NCI-H1694 (cell line): ENCODE measurements around the gene RPS6KA2.

Source experiments
- DNase-seq: peaks from one replicate; lab custom pipeline; 2025; lab: John Stamatoyannopoulos, UW

Gene RPS6KA2

DNA sequence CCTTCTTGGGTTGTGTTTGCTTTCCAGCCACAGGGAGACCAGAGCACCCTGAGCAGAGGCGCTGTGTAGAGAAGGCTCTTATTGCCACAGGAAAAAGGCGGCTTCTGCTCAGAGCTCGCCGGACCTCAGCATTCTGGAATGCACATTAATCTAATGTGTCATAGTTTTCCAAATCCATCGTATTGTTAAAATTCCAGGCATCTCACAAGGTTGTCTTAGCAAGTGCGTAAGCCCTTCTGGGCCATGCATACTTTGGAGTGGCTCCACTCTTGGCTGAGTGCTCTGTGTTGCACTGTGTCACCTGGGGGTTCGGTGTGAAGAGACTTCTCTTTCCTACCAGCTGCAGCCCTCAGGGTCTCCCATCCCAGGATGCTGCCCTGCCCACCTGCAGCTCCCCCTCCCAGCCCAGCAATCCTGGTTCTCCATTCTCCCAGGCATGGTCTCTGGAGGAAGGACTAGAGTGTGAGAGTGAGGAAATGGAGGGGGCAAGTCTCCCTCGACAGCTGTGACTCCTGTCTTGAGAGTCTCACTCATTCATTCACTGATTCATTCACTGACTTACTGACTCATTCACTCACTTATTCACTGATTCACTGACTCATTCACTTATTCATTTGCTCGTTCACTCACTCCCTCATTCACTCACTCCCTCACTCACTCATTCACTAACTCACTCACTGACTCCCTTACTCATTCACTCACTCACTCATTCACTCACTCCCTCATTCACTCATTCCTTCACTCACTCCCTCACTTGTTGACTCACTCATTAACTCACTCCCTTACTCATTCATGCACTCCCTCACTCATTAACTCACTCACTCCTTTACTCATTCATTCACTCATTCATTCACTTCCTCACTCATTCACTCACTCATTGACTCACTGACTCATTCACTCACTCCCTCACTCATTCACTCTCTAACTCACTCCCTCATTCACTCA lies 160.6 kb downstream of the RPS6KA2 start:
- no peak for DNase-seq

DNA sequence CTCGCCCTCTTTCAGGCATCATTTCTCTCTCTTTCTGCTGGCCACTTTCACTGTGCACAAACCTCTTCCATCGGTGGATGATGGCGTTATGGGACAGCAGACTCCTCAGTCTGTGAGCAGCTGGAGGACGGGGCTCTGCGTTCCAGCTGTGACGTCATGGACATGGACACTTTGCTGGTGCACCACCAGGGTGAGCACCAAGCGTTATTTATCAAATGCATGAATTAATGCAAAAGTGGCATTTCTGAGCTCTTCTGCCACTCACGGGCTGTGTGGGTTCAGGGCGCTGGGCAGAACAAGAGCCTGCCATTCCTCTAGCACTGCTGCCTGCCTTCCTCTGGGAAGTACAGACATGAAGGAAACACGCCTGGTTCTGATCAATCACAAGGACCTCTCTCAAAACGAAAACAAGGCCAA lies 161.4 kb downstream of the RPS6KA2 start:
- DNase-seq = no peak

DNA sequence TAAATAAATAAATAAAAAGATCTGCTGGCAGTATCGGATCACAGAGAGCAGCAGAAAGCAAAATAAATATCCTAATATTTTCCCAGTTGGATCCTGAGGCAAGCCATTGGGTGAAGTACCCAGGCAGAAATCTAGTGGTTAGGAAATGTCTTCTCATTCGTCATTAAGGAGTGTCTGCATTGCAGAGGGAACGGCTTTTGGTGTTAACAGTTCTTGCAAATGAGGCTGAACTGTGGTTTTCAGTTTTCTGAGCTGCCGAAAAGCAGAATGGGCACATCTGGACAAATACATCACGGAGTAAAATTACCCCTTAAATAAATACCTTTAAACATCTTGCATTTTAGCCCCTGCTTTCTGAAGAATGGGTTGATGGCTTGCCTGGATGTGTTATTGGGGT lies 162.1 kb downstream of the RPS6KA2 start:
- DNase-seq = no peak

DNA sequence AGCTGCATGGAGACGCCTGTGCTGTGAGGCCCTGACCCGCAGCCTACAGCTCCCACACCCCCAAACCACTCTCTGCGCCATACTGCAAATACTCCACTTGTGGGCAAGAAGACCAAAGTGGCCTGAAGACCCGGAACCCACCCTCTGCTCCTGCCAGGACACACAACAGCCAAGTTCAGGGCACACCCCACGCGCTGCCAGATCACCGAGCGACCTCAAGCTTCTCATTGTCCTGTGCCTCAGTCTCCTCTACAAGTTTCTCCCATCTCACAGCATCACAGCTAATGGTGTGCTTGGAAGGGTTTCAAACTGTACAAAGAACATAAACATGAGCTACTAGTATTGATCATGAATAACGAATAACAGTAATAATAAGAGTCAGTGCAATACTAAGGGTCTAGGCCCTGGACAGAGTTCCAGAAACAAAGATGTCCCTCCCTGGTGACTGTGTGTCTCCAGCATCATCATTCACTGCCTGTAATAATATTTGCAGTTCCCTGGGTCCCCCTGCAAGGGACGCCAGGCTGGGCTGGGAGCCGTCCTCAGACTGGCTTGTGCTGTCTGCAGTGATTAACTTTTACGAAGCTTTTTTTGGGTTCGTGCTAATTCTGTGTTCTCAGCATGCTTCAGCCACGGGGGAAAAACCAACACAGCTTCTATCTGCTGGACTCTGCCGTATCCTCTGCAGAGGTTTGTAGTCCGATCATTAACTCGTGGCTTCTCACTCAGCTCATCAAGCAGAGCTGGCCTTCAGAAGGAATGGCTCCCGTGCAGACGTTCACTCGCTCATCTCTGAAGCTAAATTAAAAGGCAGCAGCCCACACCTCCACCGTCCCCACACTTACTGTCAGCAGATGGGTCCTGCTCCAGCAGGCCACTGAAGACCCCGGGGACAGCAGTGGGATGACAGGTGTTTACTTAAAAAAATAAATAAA lies 162.7 kb downstream of the RPS6KA2 start:
- DNase-seq = no peak

DNA sequence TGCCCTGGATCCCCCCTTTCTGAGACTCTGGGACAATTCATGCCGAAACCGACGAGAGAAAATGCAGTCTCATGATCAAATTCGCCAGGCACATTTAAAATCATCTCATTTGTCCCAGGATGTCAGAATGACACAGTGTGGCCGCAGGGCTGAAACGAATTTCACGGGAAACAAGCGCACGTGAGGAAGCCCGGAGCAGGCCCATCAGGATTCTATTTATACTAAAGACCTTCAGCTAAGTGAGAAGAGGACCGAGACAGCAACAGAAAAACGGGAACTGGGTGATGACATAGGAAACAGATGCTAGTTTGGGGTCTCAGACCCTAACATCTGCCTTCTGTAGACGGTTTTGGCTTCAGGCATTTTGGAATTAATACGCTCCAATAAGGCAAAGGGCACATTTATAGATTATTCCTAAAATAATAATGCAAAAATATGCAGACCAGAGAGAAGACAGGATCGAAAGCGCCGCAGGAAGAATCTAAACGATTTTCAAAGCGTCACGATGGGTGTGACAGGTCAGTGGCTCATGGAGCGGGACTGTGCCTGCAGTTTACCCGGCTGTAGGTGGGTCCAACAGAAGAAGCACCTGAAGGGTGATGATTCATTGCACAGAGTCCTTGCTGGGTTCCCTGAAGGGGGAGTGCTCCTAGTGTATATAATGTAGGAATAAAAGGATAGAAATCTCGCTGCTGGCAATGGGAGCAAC lies 163.5 kb downstream of the RPS6KA2 start:
- no peak for DNase-seq

DNA sequence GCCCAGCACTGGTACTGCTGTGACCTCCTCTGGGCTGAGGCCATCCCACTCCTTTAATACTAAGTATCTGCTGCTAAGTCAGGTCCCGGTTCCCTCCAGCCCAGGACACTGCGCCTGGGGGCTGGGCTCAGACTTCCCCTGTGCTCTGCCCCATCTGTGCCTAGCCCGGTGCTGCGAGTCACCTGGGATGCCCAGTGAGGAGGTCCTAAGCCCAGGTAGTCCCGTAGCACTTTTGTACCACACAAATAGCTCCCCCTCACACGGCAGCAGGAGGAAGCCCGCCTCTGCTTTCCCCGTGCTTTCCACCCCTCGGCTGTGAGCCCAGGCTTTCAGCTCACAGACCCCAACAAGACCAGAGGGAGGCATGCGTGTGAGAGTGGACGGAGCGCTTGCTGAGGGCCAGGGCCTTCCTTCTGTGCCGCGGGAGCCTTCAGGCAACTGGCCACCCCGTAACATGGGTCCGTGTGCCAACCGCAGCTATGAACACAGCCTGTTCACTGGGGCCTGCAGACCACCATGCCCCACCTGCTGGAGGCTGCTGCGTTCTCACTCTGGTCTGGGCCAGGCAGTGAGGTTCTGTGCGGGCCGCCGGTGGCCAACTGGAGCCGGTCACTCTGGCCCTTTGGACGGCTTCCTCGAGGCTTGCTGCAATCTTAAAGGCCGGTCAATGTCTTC lies 164.5 kb downstream of the RPS6KA2 start:
- DNase-seq = no peak

DNA sequence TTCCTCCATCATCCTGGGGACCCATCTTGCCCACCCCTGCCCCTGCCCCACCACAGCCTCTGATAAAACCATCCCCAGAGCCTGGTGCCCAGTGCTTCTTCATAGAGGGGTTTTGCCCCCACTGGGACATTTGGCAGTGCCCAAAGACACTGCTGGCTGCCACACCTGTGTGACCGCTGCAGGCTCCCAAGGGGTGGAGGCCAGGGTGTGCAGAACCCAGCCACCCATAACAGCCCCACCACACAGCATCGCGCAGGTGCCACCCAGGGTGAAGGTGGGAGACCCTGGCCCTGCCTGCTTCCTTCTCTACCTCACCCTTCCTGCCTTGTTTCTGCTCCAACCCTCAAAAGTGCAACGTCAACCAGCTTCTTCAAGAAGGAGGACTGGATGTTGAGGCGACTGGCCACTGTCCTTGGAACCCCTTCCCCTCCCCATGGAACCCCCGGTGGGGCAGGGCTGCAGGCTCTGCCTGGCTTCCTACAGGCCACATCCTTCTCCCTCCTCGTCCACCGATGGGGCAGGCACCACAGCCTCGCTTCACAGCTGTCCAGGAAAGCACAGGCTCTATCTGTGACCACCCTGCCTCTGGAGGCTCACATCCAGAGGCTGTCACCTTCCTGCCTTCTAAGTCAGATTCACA lies 165.1 kb downstream of the RPS6KA2 start:
- DNase-seq = no peak

DNA sequence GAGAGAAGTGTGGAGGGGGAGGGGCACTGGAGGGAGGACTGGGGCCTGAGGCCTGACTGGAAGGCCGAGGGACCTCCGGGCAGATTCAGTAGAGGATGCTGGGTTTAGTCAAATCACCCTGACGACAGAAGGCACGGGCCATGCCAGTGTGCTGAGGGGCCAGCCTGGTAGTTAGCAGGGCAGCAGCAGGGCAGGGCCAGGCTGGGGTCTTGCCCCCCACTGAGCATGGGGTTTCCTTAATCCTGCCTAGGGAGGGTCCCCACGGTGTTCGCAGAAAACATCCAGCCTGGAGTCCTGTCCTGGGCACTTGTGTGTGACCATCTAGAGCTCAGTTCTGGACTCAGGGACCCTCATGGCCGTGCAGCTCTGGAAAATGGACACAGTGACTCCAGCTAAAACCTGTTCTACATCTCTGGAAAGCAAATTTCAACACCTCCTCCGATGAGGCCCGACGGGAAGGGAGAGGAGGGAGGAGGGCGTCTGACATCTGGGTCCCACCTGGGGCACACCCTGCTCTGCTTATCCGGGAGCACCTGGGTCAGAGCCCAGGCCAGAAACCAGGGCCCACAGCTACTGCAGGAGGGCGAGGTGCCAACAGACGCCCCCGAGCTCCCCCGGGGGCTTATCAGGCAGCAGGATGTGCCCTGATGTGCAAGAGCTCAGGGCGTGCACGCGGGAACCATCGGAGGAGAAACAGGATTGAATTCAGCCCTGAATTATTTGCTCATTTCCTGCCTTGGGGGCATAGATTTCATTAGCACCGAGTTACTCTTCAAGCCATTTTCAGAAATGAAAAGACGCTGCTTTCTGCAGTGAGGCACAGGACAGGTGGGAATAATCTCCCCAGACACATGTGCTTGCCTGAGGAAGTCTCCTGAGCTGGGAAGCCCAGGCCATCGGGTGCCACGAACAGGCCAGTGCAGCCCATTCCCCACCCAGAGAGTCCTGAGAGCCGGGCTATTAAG lies 166.3 kb downstream of the RPS6KA2 start:
- no peak for DNase-seq

DNA sequence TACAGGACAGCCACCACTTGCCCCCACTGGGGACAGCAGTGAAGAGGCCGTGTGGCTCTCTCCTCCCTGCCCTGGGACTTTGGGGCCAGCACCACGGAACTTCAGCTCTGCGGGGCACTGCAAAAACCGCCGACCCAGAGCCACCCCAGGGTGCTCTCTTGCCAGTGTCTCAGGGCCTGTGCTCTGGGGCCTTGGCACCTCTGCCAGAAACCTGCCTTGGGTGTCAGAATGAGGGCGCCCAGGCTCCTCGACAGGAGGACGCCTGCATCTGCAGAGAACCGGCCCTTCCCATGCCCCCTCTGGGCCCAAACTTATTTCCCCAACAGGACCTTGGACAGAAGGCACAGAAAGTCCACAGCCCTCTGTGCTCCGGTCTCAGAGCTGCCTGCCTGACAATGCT lies 167.1 kb downstream of the RPS6KA2 start:
- no peak for DNase-seq

DNA sequence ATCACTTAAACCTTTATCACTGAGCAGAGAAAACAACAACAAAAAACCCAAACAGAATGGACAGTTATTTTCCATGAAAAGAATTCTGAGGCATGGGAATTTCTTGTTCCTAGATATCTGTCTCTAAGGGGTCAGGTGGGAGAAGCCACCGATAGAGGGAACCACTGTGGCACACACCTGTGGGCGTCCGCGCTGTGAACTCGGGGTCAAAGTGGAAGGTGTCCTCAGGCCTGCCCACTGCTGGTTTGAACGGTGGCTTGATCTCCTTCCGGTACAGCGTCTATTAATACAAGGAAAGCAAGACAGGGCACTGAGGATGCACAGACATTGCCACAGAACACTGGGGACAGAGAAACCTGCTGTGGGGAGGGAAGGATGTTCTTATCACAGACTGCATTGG lies 167.8 kb downstream of the RPS6KA2 start:
- no peak for DNase-seq

DNA sequence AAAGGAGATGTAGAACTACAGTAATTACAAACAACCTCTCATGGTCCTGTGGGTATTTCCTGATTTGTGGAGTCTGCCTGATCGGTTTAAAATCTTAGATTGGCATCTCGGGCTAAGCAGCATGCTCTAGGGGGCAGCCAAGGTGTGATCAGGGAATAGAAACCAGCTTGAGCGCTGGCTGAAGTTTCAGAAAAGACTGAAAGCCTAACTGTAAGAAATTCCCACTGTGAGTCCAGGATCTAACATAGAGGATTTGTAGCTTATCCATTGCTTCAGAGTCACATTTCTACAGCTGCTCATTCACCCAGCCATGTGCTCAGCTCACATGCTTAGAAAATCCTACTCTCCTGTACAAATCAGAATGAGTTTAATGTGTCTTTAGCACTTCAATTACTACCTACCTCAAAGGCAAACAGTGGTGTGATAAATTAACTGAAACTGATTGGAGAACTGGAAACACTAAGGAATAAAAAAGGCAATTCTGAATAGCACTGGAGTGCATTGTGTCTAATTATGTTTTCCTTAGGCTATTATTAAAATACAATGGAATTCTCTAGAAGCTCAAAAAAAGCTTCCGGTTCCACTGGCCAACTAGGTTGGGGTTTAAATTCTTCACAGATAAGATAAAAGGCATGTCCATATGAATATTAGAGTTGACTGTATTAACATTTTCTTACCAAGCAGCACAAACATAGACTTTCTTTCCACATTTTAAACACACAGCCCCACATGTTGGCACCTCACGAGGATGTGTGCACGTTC lies 170.5 kb downstream of the RPS6KA2 start:
- DNase-seq = no peak

DNA sequence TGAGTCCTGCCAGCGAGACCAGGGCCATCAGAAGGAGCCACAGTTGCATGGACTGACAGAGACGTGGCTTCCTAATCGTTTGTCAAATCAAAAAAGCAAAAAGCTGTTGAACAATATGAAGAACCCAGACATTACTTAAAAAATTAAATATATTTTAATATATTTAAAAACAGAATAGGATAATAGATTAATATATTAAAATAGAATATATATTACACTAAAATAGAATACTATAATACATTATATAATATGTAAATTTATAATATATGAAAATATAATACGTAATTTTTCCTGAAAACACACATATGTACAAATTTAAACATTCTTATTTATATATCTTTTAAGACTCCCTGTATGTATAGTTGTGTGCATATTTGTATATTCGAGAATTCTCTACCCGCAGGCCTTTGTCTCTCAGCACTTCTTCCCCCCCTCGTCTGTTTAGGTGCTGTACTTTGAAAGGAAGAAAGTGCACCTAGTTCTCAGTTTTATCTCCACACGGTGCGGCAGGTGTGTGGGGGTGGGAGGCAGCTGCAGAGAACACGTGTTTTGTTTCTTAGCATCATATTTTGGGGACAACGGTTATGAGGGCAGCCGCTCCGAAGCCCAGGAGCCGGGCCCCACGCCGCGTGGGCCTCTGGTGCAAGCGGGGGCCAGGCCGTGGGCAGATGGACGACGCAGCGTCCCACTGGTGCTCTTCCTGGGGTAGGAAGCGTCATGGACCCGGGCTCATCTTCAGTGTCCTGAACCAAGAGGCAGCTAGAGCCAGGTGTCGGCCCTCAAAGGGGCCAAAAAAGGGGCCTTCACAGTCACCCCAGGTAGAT lies 172.1 kb downstream of the RPS6KA2 start:
- no peak for DNase-seq

DNA sequence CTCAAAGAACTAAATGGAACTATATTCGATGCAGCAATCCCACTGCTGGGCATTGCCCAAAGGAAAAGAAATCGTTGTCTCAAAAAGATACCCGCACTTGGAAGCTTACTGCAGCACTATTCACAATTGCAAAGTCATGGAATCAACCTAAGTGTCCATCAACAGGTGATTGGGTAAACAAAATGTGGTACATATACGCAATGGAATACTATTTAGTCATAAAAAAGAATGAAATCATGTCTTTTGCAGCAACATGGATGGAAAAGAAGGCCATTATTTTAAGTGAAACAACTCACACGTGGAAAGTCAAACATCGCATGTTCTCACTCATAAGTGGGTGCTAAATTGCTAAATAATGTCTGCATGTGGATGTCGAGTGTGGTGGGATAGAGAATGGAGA lies 173.4 kb downstream of the RPS6KA2 start:
- DNase-seq = no peak

DNA sequence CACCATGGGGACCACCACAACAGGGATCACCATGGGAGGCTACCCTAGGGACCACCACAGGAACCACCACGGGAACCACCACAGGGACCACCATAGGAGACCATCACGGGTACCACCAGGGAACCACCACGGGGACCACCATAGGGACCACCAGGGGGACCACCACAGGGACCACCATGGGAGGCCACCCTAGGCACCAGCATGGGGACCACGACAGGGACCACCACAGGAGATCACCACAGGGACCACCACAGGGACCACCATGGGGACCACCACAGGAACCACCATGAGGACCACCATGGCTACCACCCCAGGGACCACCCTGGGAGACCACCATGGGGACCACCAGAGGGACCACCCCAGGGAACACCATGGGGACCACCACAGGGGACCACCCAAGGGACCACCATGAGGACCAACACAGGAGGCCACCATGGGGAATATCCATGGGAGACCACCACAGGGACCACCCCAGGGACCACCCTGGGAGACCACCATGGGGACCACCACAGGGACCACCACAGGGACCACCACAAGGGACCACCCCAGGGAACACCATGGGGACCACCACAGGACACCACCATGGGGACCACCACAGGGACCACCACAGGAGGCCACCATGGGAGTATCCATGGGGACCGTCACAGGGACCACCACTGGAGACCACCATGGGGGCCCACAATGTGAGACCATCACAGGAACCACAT lies 176.7 kb downstream of the RPS6KA2 start:
- no peak for DNase-seq

DNA sequence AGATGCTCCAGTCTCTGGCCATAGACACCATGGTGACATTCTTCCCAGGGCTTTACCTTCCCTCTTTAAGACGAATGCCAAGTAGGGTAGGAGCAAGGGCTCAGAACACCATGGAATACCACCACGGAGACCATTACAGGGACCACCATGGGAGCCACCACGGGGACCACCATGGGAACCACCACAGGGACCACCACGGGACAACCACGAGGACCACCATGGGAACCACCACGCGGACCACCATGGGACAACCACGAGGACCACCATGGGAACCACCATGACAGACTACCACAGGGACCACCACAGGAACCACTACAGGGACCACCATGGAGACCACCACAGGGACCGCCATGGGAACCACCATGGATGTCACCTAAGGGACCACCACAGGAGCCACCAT lies 177.4 kb downstream of the RPS6KA2 start:
- DNase-seq = no peak

DNA sequence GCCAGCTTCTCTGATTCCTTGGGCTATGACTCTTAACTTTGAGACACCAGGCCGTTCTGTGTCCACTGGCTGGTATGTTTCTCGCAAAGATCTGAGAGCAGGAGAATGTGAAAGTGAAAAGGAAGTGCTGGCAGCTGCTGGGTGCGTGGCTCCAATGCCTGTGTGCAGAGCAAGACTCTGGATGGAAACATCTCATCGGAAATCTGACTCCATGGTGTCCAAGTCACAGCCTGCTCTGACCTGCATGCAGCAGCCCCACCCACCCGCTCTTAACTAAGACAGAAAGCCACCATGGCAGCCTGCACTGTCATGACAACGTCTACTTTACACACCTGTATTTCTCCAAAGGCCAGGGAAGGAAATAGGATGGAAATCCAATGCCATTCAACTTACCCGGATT lies 178.0 kb downstream of the RPS6KA2 start:
- DNase-seq = no peak

DNA sequence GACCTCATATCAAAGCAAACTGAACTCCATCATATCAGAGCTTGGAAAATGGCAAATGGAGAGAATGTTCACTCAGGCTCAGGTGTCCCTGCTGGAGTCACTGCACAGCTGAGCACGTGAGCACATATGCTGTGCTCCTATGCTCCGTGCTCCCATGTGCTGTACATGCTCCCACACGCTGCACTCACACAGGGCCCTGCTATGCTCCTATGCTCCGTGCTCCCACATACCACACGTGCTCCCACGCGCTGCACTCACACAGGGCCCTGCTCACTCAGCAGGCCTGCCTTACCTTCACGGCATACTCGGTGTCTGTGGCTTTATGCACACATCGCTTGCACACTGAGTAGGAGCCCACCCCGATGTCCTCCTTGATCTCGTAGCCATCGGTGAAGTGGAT lies 178.6 kb downstream of the RPS6KA2 start:
- DNase-seq = no peak
